ENCODE results near the gene GBGT1.

GBGT1 gene

DNA sequence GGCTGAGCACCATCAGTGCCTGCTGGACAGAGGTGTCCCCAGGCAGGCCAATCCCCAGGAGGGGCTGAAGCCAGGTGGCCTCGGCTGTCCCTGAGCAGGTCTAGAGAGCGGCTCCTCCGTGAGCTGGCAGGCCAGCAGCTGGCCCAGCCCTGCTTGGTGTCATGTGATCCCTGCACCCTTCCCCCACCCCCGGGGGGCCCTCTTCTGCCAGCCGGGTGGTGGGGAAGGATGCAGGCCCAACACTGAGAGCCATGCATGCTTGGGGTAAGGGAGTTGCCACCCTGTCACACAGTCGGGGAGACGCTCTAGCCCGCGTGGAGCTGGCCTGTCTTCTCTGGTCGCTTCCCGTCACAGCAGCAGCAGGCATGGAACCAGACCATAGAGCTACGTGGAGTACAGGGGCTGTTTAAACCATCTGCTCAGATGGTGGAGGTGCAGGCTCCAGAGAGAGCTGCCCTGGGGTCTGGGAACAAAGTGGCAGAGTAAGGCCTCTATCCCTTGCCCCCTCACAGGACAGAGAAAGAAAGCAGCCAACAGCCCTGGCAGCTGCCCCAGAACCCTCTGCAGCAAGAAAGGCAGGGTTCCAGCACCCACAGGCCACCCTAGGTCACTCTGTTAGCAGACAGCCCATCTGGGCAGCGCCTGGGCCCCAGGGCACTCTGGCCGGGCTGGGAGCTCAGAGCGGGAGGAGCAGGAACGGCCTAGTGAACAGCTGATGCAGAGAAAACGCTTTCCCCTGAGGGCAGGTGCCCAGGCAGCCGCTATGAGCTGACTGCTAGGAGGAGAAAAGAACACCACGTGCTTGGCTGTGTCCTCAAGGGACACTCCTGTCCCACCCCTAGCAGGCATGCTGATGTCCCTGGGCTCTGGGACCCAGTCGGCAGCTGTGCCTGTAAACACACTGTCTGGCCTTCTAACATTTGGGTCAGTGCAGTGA lies 49.5 kb downstream of the GBGT1 start:
- peak; percentile 66 for DNase-seq (ENCODE audit: low read depth)

DNA sequence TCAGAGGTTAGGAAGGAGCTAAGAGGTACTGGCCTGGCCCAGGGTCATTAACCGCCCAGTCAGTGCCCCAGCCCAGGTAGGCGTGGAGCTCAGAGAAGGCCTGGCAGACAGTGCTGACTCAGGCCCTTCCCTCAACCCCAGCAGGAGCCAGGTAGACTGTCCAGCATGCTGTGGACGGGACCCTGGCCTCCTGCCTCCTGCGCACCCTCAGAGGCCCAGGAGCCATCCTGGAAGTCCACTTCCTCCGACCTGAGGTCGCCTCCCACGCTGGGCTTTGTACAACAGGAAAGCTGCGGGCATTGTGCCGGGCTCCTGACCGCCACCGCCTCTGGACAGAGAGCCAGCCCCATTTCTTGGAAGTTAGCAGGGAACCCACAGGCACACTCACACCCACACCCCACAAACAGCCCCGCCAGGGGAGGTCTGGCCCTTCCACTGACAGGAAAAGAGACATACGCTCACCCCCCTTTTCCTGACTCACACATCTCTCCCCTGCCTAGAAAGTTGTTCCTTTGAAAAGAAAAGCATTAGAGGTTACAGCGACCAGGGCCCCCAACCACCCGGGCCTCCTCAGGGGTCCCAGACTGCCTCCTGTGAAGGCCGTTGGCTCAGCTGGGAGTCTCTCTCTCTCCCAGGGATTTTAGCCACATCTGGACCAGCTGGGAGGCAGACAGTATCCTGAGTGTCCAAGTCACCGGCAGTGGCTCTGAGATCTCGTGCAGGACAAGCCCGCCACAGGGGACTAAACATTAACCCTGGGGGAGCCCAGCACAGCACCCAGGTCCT lies 50.4 kb downstream of the GBGT1 start:
- peak; percentile 36 for DNase-seq (ENCODE audit: low read depth)

DNA sequence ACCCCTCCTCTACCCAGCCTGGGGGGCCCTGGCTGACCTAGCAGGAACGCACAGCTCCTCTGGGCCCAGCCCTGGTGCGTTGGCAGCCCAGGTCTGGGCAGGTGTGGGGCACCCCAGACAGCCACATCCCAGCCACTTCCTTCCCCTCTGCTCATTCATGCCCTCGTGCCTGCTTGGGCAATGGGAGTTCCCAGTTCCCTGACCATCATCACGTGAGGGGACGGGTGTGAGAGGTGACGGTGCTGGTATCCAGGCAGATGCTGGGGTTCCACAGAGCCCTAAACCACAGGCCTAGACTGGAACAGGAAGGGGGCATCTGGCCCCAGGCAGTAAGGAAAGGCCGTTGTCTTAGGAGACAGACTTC lies 51.1 kb downstream of the GBGT1 start:
- DNase-seq (ENCODE audit: low read depth): no peak

DNA sequence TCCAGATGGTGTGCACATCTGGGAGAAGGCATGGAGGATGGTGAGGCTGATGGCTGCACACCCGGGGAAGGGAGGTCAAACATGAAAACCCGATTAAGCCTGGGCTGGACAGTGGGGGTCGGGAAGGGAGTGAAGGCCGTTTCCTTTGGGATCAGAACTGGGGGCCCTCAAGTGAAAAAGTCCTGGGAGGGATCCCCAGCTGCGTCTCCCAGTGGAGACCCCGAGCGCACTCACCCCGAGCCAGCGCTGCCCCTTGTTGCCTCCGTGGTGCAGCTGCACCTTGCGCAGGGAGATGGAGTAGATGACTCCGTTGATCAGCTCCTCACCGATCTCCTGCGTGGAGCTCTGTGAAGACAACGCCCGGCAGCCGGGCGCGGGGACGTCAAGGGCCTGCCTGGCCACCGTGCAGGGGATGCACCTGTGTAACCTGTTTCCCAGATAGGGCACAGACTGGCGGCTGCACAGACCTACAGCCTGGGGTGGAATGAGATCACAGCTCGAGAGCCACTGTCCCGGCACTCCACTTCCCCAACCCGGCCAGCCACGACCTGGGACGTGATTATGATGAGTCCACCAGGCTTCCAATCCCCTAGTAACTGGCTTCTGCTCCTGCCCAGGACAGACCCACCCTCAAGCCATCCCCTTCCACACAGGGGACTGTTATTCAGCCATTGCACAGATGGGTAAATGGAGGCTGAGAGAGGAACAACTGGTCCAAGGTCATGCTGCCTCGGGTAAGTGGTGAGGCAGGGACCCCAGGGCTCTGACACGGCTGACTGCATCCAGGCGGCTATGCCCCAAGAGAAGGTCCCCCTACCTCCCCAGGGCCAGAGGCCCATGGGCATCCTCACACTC lies 51.7 kb downstream of the GBGT1 start:
- DNase-seq (ENCODE audit: low read depth): no peak

DNA sequence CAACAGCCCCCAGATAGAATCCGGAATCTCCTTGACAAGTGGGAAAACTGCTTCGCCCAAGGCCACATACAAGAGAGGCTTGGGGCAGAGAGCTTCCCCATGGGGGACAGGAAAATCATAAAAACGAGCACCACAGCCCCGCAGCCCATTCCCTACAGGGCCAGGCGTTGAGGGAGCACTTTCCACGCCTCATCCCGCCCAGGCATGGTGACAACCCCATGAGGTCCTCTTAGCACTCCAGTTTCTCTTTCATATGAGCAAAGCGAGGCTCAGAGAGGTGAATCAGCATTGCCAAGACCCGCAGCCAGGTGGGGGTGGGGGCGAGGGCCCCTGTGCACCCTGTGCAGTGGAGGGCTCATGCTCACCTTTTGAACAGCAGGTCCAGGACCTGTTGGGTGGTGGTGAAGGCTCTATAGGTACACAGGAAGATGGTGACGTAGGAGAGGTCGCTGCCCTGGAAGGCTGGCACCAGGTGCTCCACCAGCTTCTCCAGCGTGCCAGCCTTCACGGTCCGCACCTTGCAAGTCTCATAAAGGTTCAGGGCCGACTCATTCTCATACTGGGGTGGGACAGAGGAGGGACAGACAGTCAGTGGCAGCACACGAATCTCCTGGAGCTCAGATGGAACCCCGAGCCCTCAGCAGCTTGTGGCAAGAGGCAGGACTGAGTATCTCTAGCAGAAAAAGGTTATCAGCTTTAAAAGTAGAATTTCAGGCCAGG lies 53.6 kb downstream of the GBGT1 start:
- DNase-seq (ENCODE audit: low read depth): no peak

DNA sequence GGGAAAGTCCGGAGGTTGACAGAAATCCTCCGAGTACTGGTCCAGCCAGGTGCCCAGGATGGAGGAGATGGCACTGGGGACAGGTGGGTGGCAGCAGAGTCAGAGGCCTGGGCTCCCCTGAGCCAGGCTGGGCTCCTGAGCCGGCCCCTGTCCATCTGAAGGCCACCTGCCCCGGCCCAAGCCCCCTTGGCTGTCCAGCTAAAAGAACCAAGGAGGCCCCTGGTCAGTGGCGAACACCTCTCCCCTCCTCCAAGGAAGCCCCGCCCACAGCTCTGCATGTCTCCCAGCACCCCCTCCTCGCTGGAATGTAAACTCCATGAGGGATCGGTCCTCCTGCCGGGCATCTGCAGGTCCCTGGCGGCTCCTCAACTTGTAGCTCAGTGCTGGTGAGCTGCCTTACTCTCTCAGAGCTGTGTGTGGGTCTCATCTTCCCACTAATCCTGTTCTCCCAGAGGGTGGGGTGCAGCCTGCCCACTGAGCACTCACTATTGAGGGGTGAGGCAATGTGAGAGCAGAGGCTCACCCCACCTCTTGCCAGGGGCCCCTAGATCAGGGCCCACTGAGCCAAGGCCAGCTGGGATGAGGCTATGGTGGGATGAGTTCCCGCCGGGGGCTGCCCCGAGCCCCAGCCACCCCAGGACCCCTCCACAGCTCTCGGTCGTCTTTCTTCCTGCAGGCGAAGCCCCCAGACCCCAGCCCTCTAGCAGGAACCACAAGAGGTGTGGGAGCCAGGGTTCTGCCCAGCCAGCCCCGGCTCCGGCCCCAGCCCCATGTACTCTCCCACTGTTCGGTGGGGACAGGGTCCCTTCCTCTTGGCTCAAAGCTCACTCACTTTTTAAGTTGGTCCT lies 54.7 kb downstream of the GBGT1 start:
- no peak for DNase-seq (ENCODE audit: low read depth)

DNA sequence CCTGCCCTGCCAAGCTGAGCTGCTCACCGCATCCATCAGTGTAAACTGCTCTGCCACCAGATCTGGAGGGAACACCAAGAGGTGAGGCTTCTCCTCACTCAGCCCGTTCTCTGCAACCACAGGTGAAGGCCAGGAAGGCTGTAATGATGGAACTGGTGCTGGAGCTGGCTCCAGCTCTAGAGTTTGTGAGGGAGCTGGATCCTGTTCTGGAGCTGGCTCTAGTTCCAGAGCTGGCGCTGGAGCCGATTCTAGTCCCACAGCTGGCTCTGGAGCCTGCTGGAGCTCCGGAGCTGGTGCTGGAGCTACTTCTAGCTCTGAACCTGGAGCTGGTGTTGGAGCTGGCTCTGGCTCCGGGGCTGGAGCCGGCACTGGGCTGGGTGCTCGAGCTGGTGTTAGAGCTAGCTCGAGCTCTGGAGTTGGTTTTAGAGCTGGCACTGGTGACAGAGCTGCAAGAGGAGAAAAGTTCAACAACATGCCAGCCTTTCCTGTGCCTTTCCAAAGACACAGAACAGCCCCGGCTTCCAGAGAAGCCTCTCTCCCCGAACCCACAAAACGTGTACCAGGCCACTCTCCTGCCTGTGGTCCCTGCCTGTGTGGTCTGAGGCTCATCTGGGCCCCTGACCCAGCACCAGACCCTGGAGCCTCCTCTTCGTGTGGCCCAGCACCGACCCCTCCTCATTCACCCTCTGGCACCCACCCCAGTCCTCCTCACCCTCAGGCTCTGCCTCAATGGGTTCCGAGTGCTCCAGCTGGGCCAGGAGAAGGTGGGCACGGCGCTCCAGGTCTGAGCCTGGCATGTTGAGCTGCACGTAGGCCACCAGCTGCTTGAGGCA lies 55.5 kb downstream of the GBGT1 start:
- no peak for DNase-seq (ENCODE audit: low read depth)

DNA sequence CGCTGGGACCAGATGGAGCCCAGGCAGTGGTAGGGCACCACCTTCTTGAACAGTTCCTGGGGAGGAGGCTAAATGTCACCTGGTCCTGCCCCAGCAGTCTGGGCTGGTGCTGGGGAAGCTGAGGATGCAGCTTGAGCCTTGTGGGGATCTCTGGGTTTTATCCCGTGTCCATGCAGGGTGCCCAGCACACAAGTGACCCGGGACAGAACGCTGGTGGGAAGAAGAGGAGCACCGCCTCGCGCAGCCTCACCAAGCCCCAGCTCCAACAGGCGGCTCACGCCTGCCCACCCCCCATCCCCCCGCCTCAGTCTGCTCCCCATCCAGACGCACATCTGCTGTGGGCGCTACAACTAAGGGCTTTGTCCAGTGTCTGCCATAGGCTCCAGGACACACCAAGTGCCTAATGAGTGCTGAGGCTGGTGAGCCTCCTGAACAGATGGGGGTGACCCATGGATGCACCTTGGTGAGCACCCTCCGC lies 56.4 kb downstream of the GBGT1 start:
- DNase-seq (ENCODE audit: low read depth): no peak

DNA sequence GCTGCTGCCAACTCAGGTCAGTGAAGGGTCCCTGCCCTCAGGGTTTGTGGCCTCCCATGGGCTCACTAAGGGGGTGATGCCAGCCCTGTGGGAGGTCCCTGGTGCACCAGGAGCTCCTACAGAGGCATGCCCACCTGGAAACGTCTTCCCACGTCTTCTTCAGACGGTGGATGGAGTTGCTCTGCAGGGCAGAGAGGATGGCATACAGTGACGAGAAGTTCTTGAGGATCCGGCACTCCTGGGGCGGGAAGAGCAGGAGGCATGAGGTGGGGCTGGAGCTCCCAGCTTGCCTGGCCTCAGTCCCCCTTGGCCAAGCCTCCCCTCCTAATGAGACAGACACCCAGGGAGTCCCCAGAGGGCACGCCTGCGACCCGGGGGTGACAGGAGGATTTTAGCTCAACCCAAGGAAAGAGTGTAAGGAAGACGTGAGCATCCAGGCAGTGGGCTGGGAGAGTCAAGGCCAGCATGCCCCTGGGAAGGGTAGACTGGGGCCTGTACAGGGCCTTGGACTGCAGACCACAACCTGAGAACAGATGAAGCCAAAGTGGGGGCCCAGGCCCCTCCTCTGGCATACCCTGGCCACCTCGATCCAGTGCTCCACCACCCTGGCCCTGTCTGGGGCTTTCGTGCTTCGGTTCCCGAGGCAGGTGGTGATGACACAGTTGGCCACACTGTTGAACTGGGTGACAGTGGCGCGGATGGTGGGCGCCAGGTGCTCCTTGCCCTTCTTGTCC lies 57.0 kb downstream of the GBGT1 start:
- DNase-seq (ENCODE audit: low read depth): no peak

DNA sequence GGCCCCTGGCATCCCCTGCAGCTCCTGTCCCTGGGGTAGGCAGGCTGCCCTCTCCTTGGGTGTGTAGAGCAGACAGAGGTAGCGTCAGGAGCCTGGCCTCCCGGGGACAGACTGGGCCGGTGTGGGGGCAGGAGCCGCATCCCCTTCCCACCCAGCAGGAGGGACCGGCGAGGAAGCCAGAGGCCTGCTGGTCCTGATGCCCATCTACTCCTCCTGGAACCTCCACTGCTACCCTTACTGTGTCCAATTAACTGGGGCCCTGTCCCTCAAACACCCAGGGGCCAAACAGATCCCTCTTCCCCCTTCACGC lies 58.3 kb downstream of the GBGT1 start:
- DNase-seq (ENCODE audit: low read depth): no peak

DNA sequence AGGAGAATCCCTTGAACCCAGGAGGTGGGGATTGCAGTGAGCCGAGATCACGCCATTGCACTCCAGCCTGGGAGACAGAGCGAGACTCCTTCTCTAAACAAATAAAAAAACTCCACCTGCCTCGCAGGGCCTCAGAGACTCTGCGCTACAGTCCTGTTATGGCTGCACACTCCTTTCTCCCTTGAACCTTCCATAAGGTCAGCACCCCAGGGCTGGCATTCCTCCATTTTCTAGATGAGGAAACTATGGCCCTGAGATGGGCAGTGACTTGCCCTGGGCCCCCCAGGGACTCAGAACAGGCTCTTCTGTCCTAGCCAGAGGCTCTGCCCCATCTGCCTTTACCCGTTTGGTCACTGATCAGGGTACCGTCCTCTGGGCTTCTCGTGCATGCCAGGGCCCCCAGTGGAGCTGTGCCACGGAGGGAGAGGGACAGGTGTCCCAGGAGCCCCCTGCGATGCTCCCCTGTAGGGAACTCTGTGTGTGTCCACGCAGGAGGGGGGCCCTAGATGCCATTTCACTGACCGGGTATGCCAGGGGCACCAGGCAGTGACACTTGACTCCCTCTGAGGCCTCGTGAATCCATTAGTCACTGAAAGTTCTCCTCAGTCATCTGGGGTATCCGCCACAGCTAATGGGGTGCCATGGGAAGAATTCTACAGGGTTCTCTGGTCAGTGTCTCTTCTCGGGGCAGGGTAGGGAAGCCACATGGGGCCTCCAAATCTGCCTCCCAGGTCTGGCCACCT lies 58.8 kb downstream of the GBGT1 start:
- no peak for DNase-seq (ENCODE audit: low read depth)

DNA sequence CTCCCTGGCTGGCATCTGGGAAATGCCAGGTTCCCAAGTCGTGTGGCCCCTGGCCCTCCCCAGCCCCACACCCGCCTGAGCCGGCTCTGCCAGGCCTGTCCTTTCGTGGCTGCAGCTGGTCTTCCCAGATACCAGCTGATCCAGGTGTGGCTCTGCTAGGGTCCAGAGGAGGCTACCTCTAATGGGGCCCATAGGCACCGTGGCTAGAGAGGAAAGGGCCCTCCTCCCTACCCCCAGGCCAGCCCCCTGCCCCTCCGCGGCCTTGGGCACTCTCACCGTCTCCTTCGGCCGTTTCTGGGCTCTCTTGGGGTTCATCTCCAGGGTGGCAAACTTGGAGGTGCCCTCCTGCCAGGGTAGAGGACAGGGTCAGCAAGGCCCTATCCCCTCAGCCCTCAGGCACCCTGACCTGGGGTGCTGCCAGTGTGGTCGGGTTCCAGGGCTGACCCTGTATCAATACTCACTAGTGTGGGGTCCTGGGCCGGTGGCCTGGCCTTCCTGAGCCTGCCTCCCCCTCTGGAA lies 59.7 kb downstream of the GBGT1 start:
- DNase-seq (ENCODE audit: low read depth): no peak

DNA sequence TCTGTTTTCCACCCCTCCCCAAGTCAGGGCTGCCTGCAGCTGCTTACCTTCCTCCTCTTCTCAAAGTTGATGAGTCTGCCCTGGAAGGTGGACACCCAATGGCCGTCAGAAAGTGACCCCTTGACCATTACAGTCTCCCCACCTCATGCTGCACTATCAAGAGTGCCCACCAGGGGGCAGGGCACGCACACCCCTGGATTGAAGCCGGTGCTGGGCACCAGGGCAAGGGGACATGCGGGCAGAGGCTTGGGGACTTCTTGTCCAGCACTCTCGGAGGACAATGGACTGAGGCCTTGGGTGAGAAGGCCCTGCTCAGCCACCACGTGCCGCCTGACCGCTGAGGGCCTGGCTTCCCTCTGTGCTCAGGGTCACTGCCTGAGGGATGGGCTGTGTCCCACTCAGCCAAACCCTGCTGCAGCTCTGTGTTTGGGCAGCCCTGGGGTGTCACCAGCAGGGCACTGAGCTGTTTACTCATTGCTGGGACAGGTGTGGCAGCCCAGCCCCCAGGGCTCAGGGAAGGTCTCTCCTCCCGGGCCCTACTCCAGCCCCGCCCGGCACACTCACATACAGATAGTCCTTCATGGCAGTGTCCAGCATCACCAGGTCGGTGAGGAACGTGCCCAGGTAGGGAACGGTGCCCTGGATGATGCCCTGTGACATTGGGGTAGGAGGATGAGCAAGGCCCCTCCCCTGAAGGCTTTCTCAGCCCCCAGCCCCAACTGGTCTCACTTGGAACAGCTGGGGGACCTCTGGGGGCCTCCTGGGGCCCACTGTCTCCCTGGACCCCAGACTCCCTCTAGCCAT lies 60.3 kb downstream of the GBGT1 start:
- DNase-seq (ENCODE audit: low read depth): peak; percentile 19

Data from fibroblast of gingiva (primary cell).